HG03139 (cell line): ENCODE measurements around the gene TMEM39A.

Source experiments
- ATAC-seq: cut with Tn5 transposase; IDR thresholded peaks from one replicate; pipeline ENCODE4 v1.9.1; 2021; ENCODE audit not compliant: unreplicated experiment

TMEM39A gene

GRCh38 chr3:119456469-119456868 is 6.9 kb downstream of the TMEM39A start:
- ATAC-seq = no peak

- no peak for ATAC-seq
Observed at GRCh38 chr3:119453822-119454221, 9.6 kb downstream of the TMEM39A start.

GRCh38 chr3:119444590-119444989 is 18.8 kb downstream of the TMEM39A start:
- no peak for ATAC-seq

- ATAC-seq = no peak
Observed at GRCh38 chr3:119443179-119443578, 20.2 kb downstream of the TMEM39A start.

- no peak for ATAC-seq
Observed at GRCh38 chr3:119437691-119438258, 25.6 kb downstream of the TMEM39A start.

GRCh38 chr3:119436977-119437376 is 26.4 kb downstream of the TMEM39A start:
- no peak for ATAC-seq

GRCh38 chr3:119434703-119435102 is 28.7 kb downstream of the TMEM39A start:
- no peak for ATAC-seq

GRCh38 chr3:119433613-119434325 is 29.6 kb downstream of the TMEM39A start:
- ATAC-seq = no peak

GRCh38 chr3:119428538-119428937 is 34.9 kb downstream of the TMEM39A start:
- no peak for ATAC-seq

- ATAC-seq = no peak
Observed at GRCh38 chr3:119427669-119428068, 35.7 kb downstream of the TMEM39A start.

GRCh38 chr3:119420196-119420595 is 43.2 kb downstream of the TMEM39A start:
- ATAC-seq = no peak

GRCh38 chr3:119418641-119419040 is 44.8 kb downstream of the TMEM39A start:
- no peak for ATAC-seq

GRCh38 chr3:119417771-119418512 is 45.5 kb downstream of the TMEM39A start:
- no peak for ATAC-seq

- no peak for ATAC-seq
Observed at GRCh38 chr3:119416873-119417272, 46.5 kb downstream of the TMEM39A start.

- no peak for ATAC-seq
Observed at GRCh38 chr3:119413603-119414280, 49.7 kb downstream of the TMEM39A start.

GRCh38 chr3:119409844-119410243 is 53.6 kb downstream of the TMEM39A start:
- ATAC-seq = no peak

- no peak for ATAC-seq
Observed at GRCh38 chr3:119408243-119408950, 55.0 kb downstream of the TMEM39A start.

GRCh38 chr3:119405315-119405714 is 58.1 kb downstream of the TMEM39A start:
- ATAC-seq = no peak

- ATAC-seq = no peak
Observed at GRCh38 chr3:119403201-119403600, 60.2 kb downstream of the TMEM39A start.

GRCh38 chr3:119402791-119403190 is 60.6 kb downstream of the TMEM39A start:
- ATAC-seq = no peak
